Caco-2 (cell line): ENCODE measurements around the gene RPL15. TPM values are rescaled to one million over a fixed set of nuclear protein-coding genes. Genes with fewer than 3 reads are reported as not detected.

ENCODE experiments used
- BruUV-seq: library from RNA; stranded (reverse); fragments of 400-500 nt; replicated peaks from 2 replicates; lab custom pipeline; 2021; lab: Mats Ljungman, UMichigan
- CTCF ChIA-PET: fragments of 300-600 bp; sonication (Branson Sonifier 250); formaldehyde crosslinking; loops from one replicate; lab custom pipeline; 2022; ENCODE audit warnings: antibody characterized with exemption; lab: Charles Lee
- POLR2A ChIA-PET: fragments of 300-600 bp; sonication (Branson Sonifier 250); formaldehyde crosslinking; loops from one replicate; lab custom pipeline; 2022; ENCODE audit warnings: antibody characterized with exemption; lab: Charles Lee
- DNase-seq, 2 experiments: peaks; one replicate each; pipeline versions ENCODE4 v3.0.0 to v3.0.0-alpha.2; 2020 to 2022
- H3K27me3 ChIP-seq: replicated peaks from 2 replicates; pipeline ENCODE4 v1.6.0; 2011; ENCODE audit warnings: low read length; ENCODE audit not compliant: control insufficient read depth, insufficient read depth
- H3K36me3 ChIP-seq: 2 replicates; pipeline ENCODE4 v1.5.1; 2011; ENCODE audit warnings: low read length; ENCODE audit not compliant: control insufficient read depth, insufficient read depth
- H3K4me1 ChIP-seq: fragments of 250-450 bp; sonication (Bioruptor Pico); 2 replicates; pipeline ENCODE4 v1.5.1; 2020; ENCODE audit warnings: mild to moderate bottlenecking
- H3K4me3 ChIP-seq: 2 replicates; pipeline ENCODE4 v1.5.1; 2011; ENCODE audit warnings: low read depth, mild to moderate bottlenecking, control low read depth, low read length
- H3K9me3 ChIP-seq: fragments of 250-450 bp; sonication (Bioruptor Pico); 2 replicates; pipeline ENCODE4 v1.5.1; 2020; ENCODE audit warnings: mild to moderate bottlenecking, moderate library complexity
- H3K27ac Mint-ChIP-seq: one replicate; pipeline ENCODE4 v1.8.0; 2022; ENCODE audit warnings: mixed read lengths; ENCODE audit not compliant: unreplicated experiment
- H3K27me3 Mint-ChIP-seq: one replicate; pipeline ENCODE4 v1.8.0; 2022; ENCODE audit warnings: mixed read lengths; ENCODE audit not compliant: insufficient read depth, unreplicated experiment
- H3K36me3 Mint-ChIP-seq: one replicate; pipeline ENCODE4 v1.8.0; 2022; ENCODE audit warnings: mild to moderate bottlenecking, mixed read lengths; ENCODE audit not compliant: insufficient read depth, unreplicated experiment
- H3K4me1 Mint-ChIP-seq: one replicate; pipeline ENCODE4 v1.8.0; 2022; ENCODE audit warnings: low read depth, mixed read lengths; ENCODE audit not compliant: unreplicated experiment
- H3K4me3 Mint-ChIP-seq: one replicate; pipeline ENCODE4 v1.8.0; 2022; ENCODE audit warnings: mild to moderate bottlenecking, moderate library complexity, mixed read lengths; ENCODE audit not compliant: unreplicated experiment
- H3K9me3 Mint-ChIP-seq: one replicate; pipeline ENCODE4 v1.8.0; 2022; ENCODE audit warnings: mixed read lengths; ENCODE audit not compliant: unreplicated experiment
- intact Hi-C: fragments of 100-400 bp; cut with micrococcal nuclease; formaldehyde crosslinking; loops from one replicate; pipeline ENCODE4 v1.10.0; 2022; ENCODE audit not compliant: unreplicated experiment
- total RNA-seq: library from RNA; stranded (reverse); gene quantifications from 2 replicates; pipeline ENCODE4 v1.2.3, GENCODE V29; 2022
- TF ChIP-seq, protein P1 (sequence below), 2 experiments: fragments of 200-600 bp in 1 of 2; IDR thresholded peaks; 1 replicate in 1 of 2; 2 replicates in 1 of 2; pipeline versions ENCODE4 v1.5.1 to v1.8.0; 2011 to 2022; ENCODE audit warnings: antibody characterized with exemption in 1 of 2, control low read depth in 1 of 2, inconsistent platforms in 1 of 2, low read depth in 1 of 2, low read length in 1 of 2, mild to moderate bottlenecking in 1 of 2, moderate library complexity in 1 of 2; ENCODE audit not compliant: insufficient read depth in 1 of 2, severe bottlenecking in 1 of 2, unreplicated experiment in 1 of 2

Gene RPL15
- total RNA-seq, 1 experiment from 2014 or later: 1,698 TPM

GRCh38 chr3:23873941-23874340 lies 43.0 kb upstream of the RPL15 start:
- TF ChIP-seq, protein P1, sequence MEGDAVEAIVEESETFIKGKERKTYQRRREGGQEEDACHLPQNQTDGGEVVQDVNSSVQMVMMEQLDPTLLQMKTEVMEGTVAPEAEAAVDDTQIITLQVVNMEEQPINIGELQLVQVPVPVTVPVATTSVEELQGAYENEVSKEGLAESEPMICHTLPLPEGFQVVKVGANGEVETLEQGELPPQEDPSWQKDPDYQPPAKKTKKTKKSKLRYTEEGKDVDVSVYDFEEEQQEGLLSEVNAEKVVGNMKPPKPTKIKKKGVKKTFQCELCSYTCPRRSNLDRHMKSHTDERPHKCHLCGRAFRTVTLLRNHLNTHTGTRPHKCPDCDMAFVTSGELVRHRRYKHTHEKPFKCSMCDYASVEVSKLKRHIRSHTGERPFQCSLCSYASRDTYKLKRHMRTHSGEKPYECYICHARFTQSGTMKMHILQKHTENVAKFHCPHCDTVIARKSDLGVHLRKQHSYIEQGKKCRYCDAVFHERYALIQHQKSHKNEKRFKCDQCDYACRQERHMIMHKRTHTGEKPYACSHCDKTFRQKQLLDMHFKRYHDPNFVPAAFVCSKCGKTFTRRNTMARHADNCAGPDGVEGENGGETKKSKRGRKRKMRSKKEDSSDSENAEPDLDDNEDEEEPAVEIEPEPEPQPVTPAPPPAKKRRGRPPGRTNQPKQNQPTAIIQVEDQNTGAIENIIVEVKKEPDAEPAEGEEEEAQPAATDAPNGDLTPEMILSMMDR (IDR thresholded peaks at IDR 0.05; ENCODE audit: insufficient read depth in 1 of 2, low read depth in 1 of 2, low read length in 1 of 2, severe bottlenecking in 1 of 2, unreplicated experiment in 1 of 2): no peak
- H3K36me3 Mint-ChIP-seq: peaks cover 11% of the 10 kb centered on the region
- H3K27ac Mint-ChIP-seq: no peak overlapping the region
- H3K4me1 Mint-ChIP-seq: no peaks in the 10 kb centered on the region
- intact Hi-C loops: no loop called here
- H3K27me3 Mint-ChIP-seq: no peaks in the 10 kb centered on the region
- ChIA-PET CTCF (no interaction called here), POLR2A (no interaction called here)
- Histone ChIP-seq H3K27me3 (no peaks in the 10 kb centered on the region), H3K4me1 (no peaks in the 10 kb centered on the region), H3K4me3 (no peak overlapping the region), H3K9me3 (no peaks in the 10 kb centered on the region), H3K36me3 (no peaks in the 10 kb centered on the region)
- no peak for DNase-seq
- H3K4me3 Mint-ChIP-seq: no peak overlapping the region
- H3K9me3 Mint-ChIP-seq: no peaks in the 10 kb centered on the region
- BruUV-seq: no TSS peak

GRCh38 chr3:23874359-23875112 lies 42.4 kb upstream of the RPL15 start:
- no peak overlapping the region for H3K27ac Mint-ChIP-seq
- ChIA-PET POLR2A (no interaction called here), CTCF (no interaction called here)
- no TSS peak for BruUV-seq
- Histone ChIP-seq H3K27me3 (no peaks in the 10 kb centered on the region), H3K4me3 (no peak overlapping the region), H3K9me3 (no peaks in the 10 kb centered on the region), H3K36me3 (no peaks in the 10 kb centered on the region), H3K4me1 (no peaks in the 10 kb centered on the region)
- TF ChIP-seq, protein P1 (IDR thresholded peaks at IDR 0.05; ENCODE audit: insufficient read depth in 1 of 2, low read depth in 1 of 2, low read length in 1 of 2, severe bottlenecking in 1 of 2, unreplicated experiment in 1 of 2): no peak
- H3K4me3 Mint-ChIP-seq: no peak overlapping the region
- intact Hi-C loops: no loop called here
- H3K27me3 Mint-ChIP-seq: no peaks in the 10 kb centered on the region
- peaks cover 11% of the 10 kb centered on the region for H3K36me3 Mint-ChIP-seq
- DNase-seq: no peak
- H3K9me3 Mint-ChIP-seq: no peaks in the 10 kb centered on the region
- H3K4me1 Mint-ChIP-seq: no peaks in the 10 kb centered on the region

- ChIA-PET CTCF (no interaction called here), POLR2A (no interaction called here)
- Histone ChIP-seq H3K9me3 (no peaks in the 10 kb centered on the region), H3K4me3 (no peak overlapping the region), H3K4me1 (no peaks in the 10 kb centered on the region), H3K27me3 (no peaks in the 10 kb centered on the region), H3K36me3 (no peaks in the 10 kb centered on the region)
- Mint-ChIP-seq H3K27me3 (no peaks in the 10 kb centered on the region), H3K36me3 (peaks cover 11% of the 10 kb centered on the region), H3K27ac (no peak overlapping the region), H3K4me1 (no peaks in the 10 kb centered on the region), H3K4me3 (no peak overlapping the region), H3K9me3 (no peaks in the 10 kb centered on the region)
- TF ChIP-seq, protein P1 (IDR thresholded peaks at IDR 0.05; ENCODE audit: insufficient read depth in 1 of 2, low read depth in 1 of 2, low read length in 1 of 2, severe bottlenecking in 1 of 2, unreplicated experiment in 1 of 2): no peak
- DNase-seq: no peak
- intact Hi-C loops: no loop called here
- BruUV-seq: no TSS peak
These were observed 41.7 kb upstream of the RPL15 start for GRCh38 chr3:23875113-23875725.
